A549 (cell line): ENCODE data around the gene LCN12. TPM values are rescaled to one million over a fixed set of nuclear protein-coding genes. Genes with fewer than 3 reads are reported as not detected.

Experiments used
- ATAC-seq, 2 experiments: fragments of 200-7000 bp in 1 of 2; fragments of >200 bp in 1 of 2; cut with Nextera tagmentation in 1 of 2; cut with Tn5 transposase in 1 of 2; 3 replicates each; pipeline versions ENCODE4 v1.8.0 to v1.9.1; 2018 to 2020; ENCODE audit warnings: mild to moderate bottlenecking in 1 of 2, moderate library complexity in 1 of 2
- CTCF ChIA-PET: fragments of 300-600 bp; sonication (Branson Sonifier 250); formaldehyde crosslinking; extraction: SDS; loops from one replicate; lab custom pipeline; 2021; ENCODE audit warnings: antibody characterized with exemption, inconsistent platforms; lab: Yijun Ruan, JAX
- POLR2A ChIA-PET: fragments of 350-600 bp; formaldehyde crosslinking; extraction: SDS; loops from one replicate; lab custom pipeline; 2021; ENCODE audit warnings: antibody characterized with exemption, inconsistent platforms; lab: Yijun Ruan, JAX
- DNase-seq, 2 experiments: peaks; one replicate each; pipeline versions ENCODE4 v3.0.0 to v3.0.0-alpha.2; 2011 to 2016; ENCODE audit warnings: low read depth in 1 of 2, low spot score in 1 of 2
- FAIRE-seq: peaks from 2 replicates; lab custom pipeline; 2011; peaks lifted over from hg19 to GRCh38; lab: Jason Lieb, UNC
- H3K27ac ChIP-seq, 2 experiments: fragments of >200 bp; sonication (Bioruptor Twin); formaldehyde crosslinking; 3 replicates each; pipeline ENCODE4 v1.5.1; 2016 to 2017
- H3K4me1 ChIP-seq: fragments of >200 bp; sonication (Bioruptor Twin); formaldehyde crosslinking; 3 replicates; pipeline ENCODE4 v1.6.1; 2016
- H3K4me2 ChIP-seq: fragments of >200 bp; sonication (Bioruptor Twin); formaldehyde crosslinking; 3 replicates; pipeline ENCODE4 v1.6.1; 2016
- H3K4me3 ChIP-seq: fragments of >200 bp; sonication (Bioruptor Twin); formaldehyde crosslinking; 3 replicates; pipeline ENCODE4 v1.5.1; 2016
- H3K9me3 ChIP-seq: fragments of >200 bp; sonication (Bioruptor Twin); formaldehyde crosslinking; 3 replicates; pipeline ENCODE4 v1.6.1; 2016
- ATOH8 ChIP-seq: fragments of 250-450 bp; sonication (Bioruptor Pico); IDR thresholded peaks from 2 replicates; pipeline ENCODE4 v1.5.0; 2020; ENCODE audit warnings: low read depth, mild to moderate bottlenecking, moderate library complexity
- BHLHE40 ChIP-seq: IDR thresholded peaks from 2 replicates; pipeline ENCODE4 v1.6.1; 2012; ENCODE audit warnings: low read depth, low read length, inconsistent platforms
- CHD2 ChIP-seq: fragments of 150-350 bp; IDR thresholded peaks from 2 replicates; pipeline ENCODE4 v1.6.1; 2014; ENCODE audit warnings: low read length; ENCODE audit not compliant: partially characterized antibody
- CTCF ChIP-seq: fragments of >200 bp; sonication (Bioruptor Twin); formaldehyde crosslinking; IDR thresholded peaks from 3 replicates; pipeline ENCODE4 v1.5.1; 2016
- ELK1 ChIP-seq: fragments of 150-350 bp; IDR thresholded peaks from 2 replicates; pipeline ENCODE4 v1.6.1; 2014; ENCODE audit warnings: low read depth, mild to moderate bottlenecking, low read length
- ESRRA ChIP-seq: fragments of 150-350 bp; IDR thresholded peaks from 2 replicates; pipeline ENCODE4 v1.6.1; 2014; ENCODE audit warnings: mild to moderate bottlenecking, low read length, borderline replicate concordance
- HOXB13 ChIP-seq: fragments of 250-450 bp; sonication (Bioruptor Pico); IDR thresholded peaks from 2 replicates; pipeline ENCODE4 v1.5.0; 2020; ENCODE audit warnings: low read depth, mild to moderate bottlenecking, moderate library complexity
- HOXB5 ChIP-seq: fragments of 250-450 bp; sonication (Bioruptor Pico); IDR thresholded peaks from 2 replicates; pipeline ENCODE4 v1.5.0; 2020; ENCODE audit warnings: mild to moderate bottlenecking, moderate library complexity
- MAZ ChIP-seq: fragments of 150-350 bp; IDR thresholded peaks from 2 replicates; pipeline ENCODE4 v1.6.1; 2014; ENCODE audit warnings: antibody characterized with exemption, low read depth, low read length, borderline replicate concordance
- MYC ChIP-seq: IDR thresholded peaks from 2 replicates; pipeline ENCODE4 v1.6.1; 2012; ENCODE audit warnings: mild to moderate bottlenecking, inconsistent platforms, low read length, improper control_type of control experiment, borderline replicate concordance
- RAD21 ChIP-seq, 2 experiments: fragments of >200 bp in 1 of 2; sonication (Bioruptor Twin) in 1 of 2; formaldehyde crosslinking in 1 of 2; IDR thresholded peaks in 1 of 2; conservative IDR thresholded peaks in 1 of 2; 2 replicates in 1 of 2; 3 replicates in 1 of 2; pipeline ENCODE4 v1.6.1; 2012 to 2018; ENCODE audit warnings: inconsistent platforms in 1 of 2
- RARB ChIP-seq: fragments of 250-450 bp; sonication (Bioruptor Pico); IDR thresholded peaks from 2 replicates; pipeline ENCODE4 v1.8.0; 2021; ENCODE audit warnings: mild to moderate bottlenecking, moderate library complexity
- RCOR1 ChIP-seq: fragments of 150-350 bp; IDR thresholded peaks from 2 replicates; pipeline ENCODE4 v1.6.1; 2014; ENCODE audit warnings: antibody characterized with exemption, low read length, low read depth
- RNF2 ChIP-seq: fragments of 200-600 bp; sonication (generic); IDR thresholded peaks from 2 replicates; pipeline ENCODE4 v1.6.1; 2016; ENCODE audit warnings: low read depth, mild to moderate bottlenecking, antibody characterized with exemption, moderate library complexity, borderline replicate concordance
- USF2 ChIP-seq: fragments of 450-650 bp; IDR thresholded peaks from 2 replicates; pipeline ENCODE4 v1.6.1; 2014; ENCODE audit warnings: antibody characterized with exemption
- ZFP36 ChIP-seq: fragments of 450-650 bp; IDR thresholded peaks from 2 replicates; pipeline ENCODE4 v1.6.1; 2014; ENCODE audit warnings: borderline replicate concordance; ENCODE audit not compliant: partially characterized antibody
- WGBS: methylation state at CpG from one replicate; pipeline ENCODE4 v1.1.6; 2017; ENCODE audit errors: missing lambda C conversion rate; 5-methylcytosine and 5-hydroxymethylcytosine counted together
- polyA plus RNA-seq, 4 experiments: library from polyadenylated mRNA; depleted of rRNA in 3 of 4; stranded (reverse); fragments of >200 nt; fragmentation: RNase III in 1 of 4; extraction: RNeasy Plus Mini Kit Qiagen cat#74134 plus additional on column Dnase treatment in 1 of 4; gene quantifications; 2 replicates in 3 of 4; 3 replicates in 1 of 4; pipeline ENCODE4 v1.2.3, GENCODE V29; 2011 to 2017
- TF ChIP-seq, protein P1 (sequence below): fragments of >200 bp; sonication (Bioruptor Twin); formaldehyde crosslinking; IDR thresholded peaks from 2 replicates; pipeline ENCODE4 v1.6.1; 2016
- TF ChIP-seq, protein P2 (sequence below): fragments of >200 bp; sonication (Bioruptor Twin); formaldehyde crosslinking; IDR thresholded peaks from 3 replicates; pipeline ENCODE4 v1.6.1; 2016
- TF ChIP-seq, protein P3 (sequence below): fragments of 250-450 bp; sonication (Bioruptor Pico); IDR thresholded peaks from 2 replicates; pipeline ENCODE4 v1.5.0; 2021; ENCODE audit warnings: mild to moderate bottlenecking, moderate library complexity, borderline replicate concordance

Gene LCN12
- polyA plus RNA-seq, 2 of the 4 experiments (the other 2 are of a cell fraction): 0.74 to 3.0 TPM

GRCh38 chr9:136915632-136916329 is 36.3 kb upstream of the LCN12 start:
- no peaks in the 10 kb centered on the region; the same call in 2 of the 3 replicates for H3K4me1 ChIP-seq
- no peaks in the 10 kb centered on the region for H3K9me3 ChIP-seq
- H3K4me2 ChIP-seq: no peak overlapping the region
- no peak overlapping the region for H3K4me3 ChIP-seq
- CTCF ChIA-PET: interaction anchor here (0.5 to 1.5 kb wide), 3 partner anchors 8 to 188 kb away, joined by 3 to 4 read pairs (median 3); no protein-coding TSS in a partner anchor
- DNase-seq (no peak), ATAC-seq (no peak), FAIRE-seq (no peak)
- POLR2A ChIA-PET: no interaction called here
- 92% methylated on average over 20 of the region's 21 CpGs for WGBS
- no peak overlapping the region for H3K27ac ChIP-seq
- TF ChIP-seq ESRRA (no peak), MYC (no peak), ELK1 (no peak), HOXB13 (CRISPR knock-in tag) (no peak), ZFP36 (no peak), RARB (CRISPR knock-in tag) (no peak), HOXB5 (CRISPR knock-in tag) (no peak), RAD21 (conservative IDR thresholded peaks at IDR 0.05 in 1 of 2, IDR thresholded peaks at IDR 0.05 in 1 of 2) (no peak), MAZ (no peak), BHLHE40 (no peak), ATOH8 (CRISPR knock-in tag) (no peak), CHD2 (no peak), CTCF (no peak), RCOR1 (no peak), RNF2 (no peak), USF2 (no peak)
- TF ChIP-seq, protein P1, sequence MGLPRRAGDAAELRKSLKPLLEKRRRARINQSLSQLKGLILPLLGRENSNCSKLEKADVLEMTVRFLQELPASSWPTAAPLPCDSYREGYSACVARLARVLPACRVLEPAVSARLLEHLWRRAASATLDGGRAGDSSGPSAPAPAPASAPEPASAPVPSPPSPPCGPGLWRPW: no peak
- TF ChIP-seq, protein P2, sequence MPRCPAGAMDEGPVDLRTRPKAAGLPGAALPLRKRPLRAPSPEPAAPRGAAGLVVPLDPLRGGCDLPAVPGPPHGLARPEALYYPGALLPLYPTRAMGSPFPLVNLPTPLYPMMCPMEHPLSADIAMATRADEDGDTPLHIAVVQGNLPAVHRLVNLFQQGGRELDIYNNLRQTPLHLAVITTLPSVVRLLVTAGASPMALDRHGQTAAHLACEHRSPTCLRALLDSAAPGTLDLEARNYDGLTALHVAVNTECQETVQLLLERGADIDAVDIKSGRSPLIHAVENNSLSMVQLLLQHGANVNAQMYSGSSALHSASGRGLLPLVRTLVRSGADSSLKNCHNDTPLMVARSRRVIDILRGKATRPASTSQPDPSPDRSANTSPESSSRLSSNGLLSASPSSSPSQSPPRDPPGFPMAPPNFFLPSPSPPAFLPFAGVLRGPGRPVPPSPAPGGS: no peak
- TF ChIP-seq, protein P3, sequence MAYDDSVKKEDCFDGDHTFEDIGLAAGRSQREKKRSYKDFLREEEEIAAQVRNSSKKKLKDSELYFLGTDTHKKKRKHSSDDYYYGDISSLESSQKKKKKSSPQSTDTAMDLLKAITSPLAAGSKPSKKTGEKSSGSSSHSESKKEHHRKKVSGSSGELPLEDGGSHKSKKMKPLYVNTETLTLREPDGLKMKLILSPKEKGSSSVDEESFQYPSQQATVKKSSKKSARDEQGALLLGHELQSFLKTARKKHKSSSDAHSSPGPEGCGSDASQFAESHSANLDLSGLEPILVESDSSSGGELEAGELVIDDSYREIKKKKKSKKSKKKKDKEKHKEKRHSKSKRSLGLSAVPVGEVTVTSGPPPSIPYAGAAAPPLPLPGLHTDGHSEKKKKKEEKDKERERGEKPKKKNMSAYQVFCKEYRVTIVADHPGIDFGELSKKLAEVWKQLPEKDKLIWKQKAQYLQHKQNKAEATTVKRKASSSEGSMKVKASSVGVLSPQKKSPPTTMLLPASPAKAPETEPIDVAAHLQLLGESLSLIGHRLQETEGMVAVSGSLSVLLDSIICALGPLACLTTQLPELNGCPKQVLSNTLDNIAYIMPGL (CRISPR knock-in tag): no peak
- TF ChIP-seq, all 56 proteins: peak for 0
